Measurements from ENCODE around the gene TTC28.

DNA sequence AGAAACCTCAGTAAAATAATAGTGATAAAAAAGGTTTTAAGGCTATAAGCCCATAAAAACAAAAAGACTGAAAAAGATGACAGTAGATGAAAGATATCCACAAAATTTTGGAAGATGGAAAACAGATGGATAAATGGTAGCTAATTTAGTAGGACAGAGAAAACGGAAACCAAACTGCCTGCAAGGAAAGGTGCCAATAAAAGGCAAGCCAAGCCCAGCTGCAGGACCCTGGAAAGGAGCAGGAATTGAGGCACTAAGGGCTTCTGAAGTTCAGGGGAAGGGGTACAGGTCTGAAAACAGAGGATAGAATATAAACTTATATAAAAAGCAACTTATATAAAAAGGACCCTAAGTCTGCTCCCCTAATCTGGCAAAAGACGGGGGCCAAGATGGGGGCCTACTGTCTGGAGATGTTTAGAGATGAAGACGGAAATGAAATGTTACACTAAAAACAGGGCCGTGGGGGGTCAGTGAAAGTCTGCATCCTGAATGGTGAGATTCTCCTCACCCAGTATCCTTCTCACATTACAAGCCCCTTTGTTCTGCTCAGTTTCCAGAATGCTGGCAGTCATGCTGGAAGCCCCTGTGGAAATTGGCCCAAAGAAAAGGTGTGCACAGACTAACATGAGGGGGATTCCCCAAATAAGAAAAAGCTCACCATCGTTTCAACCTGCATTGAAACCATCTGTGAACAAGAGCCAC, 491.3 kb downstream of the TTC28 start:
- TF ChIP-seq POLR2A (IDR thresholded peaks at IDR 0.05) = no peak
- TF ChIP-seq, protein P1, sequence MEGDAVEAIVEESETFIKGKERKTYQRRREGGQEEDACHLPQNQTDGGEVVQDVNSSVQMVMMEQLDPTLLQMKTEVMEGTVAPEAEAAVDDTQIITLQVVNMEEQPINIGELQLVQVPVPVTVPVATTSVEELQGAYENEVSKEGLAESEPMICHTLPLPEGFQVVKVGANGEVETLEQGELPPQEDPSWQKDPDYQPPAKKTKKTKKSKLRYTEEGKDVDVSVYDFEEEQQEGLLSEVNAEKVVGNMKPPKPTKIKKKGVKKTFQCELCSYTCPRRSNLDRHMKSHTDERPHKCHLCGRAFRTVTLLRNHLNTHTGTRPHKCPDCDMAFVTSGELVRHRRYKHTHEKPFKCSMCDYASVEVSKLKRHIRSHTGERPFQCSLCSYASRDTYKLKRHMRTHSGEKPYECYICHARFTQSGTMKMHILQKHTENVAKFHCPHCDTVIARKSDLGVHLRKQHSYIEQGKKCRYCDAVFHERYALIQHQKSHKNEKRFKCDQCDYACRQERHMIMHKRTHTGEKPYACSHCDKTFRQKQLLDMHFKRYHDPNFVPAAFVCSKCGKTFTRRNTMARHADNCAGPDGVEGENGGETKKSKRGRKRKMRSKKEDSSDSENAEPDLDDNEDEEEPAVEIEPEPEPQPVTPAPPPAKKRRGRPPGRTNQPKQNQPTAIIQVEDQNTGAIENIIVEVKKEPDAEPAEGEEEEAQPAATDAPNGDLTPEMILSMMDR (IDR thresholded peaks at IDR 0.05) = no peak
